Right atrium auricular region (tissue), 2 donors: ENCODE data around the gene NDUFB5. TPM values are rescaled to one million over a fixed set of nuclear protein-coding genes. Genes with fewer than 3 reads are reported as not detected.

Experiments used
- DNase-seq: peaks from one replicate; pipeline ENCODE4 v3.0.0-alpha.2; 2019; ENCODE audit warnings: low spot score
- H3K27ac ChIP-seq, 2 donors: fragments of 200-600 bp; sonication (generic); 1 replicate in 1 of 2; 2 replicates in 1 of 2; pipeline ENCODE4 v1.5.1; 2016 to 2019
- H3K27me3 ChIP-seq, 2 donors: fragments of 200-600 bp; sonication (generic); one replicate each; pipeline versions ENCODE4 v1.5.1 to v1.6.0; 2017 to 2019
- H3K36me3 ChIP-seq: fragments of 200-600 bp; sonication (generic); one replicate; pipeline ENCODE4 v1.5.1; 2016
- H3K4me1 ChIP-seq, 2 donors: fragments of 200-600 bp; sonication (generic); one replicate each; pipeline versions ENCODE4 v1.5.1 to v1.6.0; 2017 to 2019
- H3K4me3 ChIP-seq, 2 donors: fragments of 200-600 bp; sonication (generic); 1 replicate in 1 of 2; 2 replicates in 1 of 2; pipeline ENCODE4 v1.5.1; 2017 to 2019; ENCODE audit warnings: mild to moderate bottlenecking in 1 of 2, moderate library complexity in 1 of 2
- H3K9me3 ChIP-seq, 2 donors: fragments of 200-600 bp; sonication (generic); one replicate each; pipeline ENCODE4 v1.5.1; 2019
- total RNA-seq, 2 donors: library from RNA; depleted of rRNA; stranded (reverse); fragments of >200 nt; gene quantifications; one replicate each; pipeline ENCODE4 v1.1.0, GENCODE V29; 2016
- TF ChIP-seq, protein P1 (sequence below), 2 donors: fragments of 200-600 bp; sonication (generic); IDR thresholded peaks; one replicate each; pipeline ENCODE4 v1.5.1; 2019; ENCODE audit warnings: antibody characterized with exemption in 2 of 2

Gene NDUFB5
- total RNA-seq, 2 donors from 2014 or later, result 142 to 304 TPM

DNA sequence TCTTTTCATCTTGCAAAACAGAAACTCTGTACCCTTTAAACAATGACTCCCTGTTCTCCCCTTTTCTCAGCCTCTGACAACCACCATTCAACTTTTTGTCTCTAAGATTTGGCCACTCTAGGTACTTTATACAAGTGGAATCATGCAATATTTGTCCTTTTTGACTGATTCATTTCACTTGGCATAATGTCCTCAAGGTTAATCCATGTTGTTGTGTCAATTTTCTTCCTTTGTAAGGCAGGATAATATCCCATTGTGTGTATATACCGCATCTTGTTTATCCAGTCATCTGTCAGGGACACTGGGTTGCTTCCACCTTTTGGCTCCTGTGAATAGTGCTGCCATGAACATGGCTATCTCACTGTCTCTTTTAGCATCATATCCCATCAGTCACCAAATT is 58.5 kb downstream of the NDUFB5 start:
- Histone ChIP-seq H3K4me3 (no peak overlapping the region), H3K27ac (peak overlapping the region in 1 of 2 donors; percentile 84), H3K36me3 (no peaks in the 10 kb centered on the region), H3K9me3 (no peaks in the 10 kb centered on the region), H3K27me3 (no peaks in the 10 kb centered on the region), H3K4me1 (peaks cover 0 to 63% of the 10 kb centered on the region in 2 donors)
- TF ChIP-seq, protein P1, sequence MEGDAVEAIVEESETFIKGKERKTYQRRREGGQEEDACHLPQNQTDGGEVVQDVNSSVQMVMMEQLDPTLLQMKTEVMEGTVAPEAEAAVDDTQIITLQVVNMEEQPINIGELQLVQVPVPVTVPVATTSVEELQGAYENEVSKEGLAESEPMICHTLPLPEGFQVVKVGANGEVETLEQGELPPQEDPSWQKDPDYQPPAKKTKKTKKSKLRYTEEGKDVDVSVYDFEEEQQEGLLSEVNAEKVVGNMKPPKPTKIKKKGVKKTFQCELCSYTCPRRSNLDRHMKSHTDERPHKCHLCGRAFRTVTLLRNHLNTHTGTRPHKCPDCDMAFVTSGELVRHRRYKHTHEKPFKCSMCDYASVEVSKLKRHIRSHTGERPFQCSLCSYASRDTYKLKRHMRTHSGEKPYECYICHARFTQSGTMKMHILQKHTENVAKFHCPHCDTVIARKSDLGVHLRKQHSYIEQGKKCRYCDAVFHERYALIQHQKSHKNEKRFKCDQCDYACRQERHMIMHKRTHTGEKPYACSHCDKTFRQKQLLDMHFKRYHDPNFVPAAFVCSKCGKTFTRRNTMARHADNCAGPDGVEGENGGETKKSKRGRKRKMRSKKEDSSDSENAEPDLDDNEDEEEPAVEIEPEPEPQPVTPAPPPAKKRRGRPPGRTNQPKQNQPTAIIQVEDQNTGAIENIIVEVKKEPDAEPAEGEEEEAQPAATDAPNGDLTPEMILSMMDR (IDR thresholded peaks at IDR 0.05), result no peak
- no peak for DNase-seq

DNA sequence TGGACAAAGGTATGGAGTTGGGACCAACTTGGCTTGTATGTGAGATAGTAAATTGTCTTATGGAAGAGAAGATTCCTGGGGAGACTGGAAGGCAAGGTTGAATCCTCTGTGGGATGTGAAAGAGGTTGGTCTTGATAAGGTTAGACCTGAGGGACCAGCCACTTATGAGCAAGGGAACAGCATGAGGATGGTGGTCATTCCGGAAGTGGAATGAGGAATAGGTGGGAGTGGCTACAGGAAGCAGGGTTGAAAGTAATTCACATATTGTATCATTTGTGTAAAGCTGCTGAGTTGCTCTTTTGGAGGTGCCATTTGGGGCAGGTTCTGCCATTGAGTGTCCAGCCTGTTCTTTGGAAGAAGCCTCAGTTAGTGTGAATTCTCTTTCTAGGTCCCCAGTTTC is 61.4 kb downstream of the NDUFB5 start:
- TF ChIP-seq, protein P1 (IDR thresholded peaks at IDR 0.05), result no peak
- H3K4me1 ChIP-seq, result peaks cover 0 to 65% of the 10 kb centered on the region in 2 donors
- H3K27me3 ChIP-seq, result no peaks in the 10 kb centered on the region
- no peak overlapping the region for H3K4me3 ChIP-seq
- H3K9me3 ChIP-seq, result no peaks in the 10 kb centered on the region
- no peak for DNase-seq
- H3K36me3 ChIP-seq, result no peaks in the 10 kb centered on the region
- peak overlapping the region; percentile 45 to 84 for H3K27ac ChIP-seq

DNA sequence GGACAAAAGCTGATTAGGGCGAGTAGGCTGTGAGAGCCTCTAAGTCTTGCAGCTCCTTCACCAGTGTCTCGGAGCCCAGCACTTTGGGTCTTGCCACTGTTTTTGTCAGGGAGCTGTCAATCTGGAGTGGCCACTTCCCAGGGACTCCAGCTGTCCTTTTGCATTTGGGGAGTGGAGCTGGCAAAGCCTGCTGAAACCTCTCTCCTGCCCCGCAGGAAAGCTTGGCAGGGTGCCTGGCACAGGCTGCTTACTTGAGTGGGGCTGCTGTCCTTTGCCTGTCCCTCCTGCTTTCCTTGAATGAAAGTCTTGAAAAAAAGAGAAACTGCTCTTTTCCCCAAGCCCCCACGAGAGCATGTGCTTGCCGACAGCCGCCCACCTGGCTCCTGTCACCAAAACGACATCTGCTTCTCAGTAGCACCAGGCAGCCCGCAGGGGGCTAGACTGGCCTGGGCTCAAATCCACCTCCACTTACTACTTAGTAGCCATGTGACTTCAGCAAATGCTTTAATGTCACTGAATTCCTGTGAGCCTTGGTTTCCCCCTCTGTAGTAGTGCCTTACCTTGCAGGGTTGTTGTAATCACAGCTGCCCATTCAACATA is 61.9 kb downstream of the NDUFB5 start:
- TF ChIP-seq, protein P1 (IDR thresholded peaks at IDR 0.05), result no peak
- H3K36me3 ChIP-seq, result no peaks in the 10 kb centered on the region
- H3K4me3 ChIP-seq, result no peak overlapping the region
- H3K27me3 ChIP-seq, result no peaks in the 10 kb centered on the region
- H3K9me3 ChIP-seq, result no peaks in the 10 kb centered on the region
- DNase-seq, result no peak
- peaks cover 0 to 69% of the 10 kb centered on the region in 2 donors for H3K4me1 ChIP-seq
- H3K27ac ChIP-seq, result peak overlapping the region; percentile 45 to 84

DNA sequence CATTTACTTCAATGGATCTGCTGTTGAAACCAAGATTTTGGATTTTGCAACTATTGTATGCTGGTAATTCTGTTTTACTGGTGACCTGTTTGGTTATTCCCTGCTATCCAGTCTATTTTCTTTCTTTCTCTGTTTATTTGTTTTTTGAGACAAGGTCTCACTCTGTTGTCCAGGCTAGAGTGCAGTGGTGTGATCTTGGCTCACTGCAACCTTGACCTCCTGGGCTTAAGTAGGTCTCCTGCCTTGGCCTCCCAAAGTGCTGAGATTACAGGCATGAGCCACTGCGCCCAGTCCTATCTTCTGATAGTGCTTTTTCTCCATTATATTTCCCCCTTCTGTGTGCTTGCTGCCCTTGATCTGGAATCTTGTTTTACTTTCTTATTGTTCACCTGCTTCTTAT is 63.8 kb downstream of the NDUFB5 start:
- TF ChIP-seq, protein P1 (IDR thresholded peaks at IDR 0.05), result no peak

DNA sequence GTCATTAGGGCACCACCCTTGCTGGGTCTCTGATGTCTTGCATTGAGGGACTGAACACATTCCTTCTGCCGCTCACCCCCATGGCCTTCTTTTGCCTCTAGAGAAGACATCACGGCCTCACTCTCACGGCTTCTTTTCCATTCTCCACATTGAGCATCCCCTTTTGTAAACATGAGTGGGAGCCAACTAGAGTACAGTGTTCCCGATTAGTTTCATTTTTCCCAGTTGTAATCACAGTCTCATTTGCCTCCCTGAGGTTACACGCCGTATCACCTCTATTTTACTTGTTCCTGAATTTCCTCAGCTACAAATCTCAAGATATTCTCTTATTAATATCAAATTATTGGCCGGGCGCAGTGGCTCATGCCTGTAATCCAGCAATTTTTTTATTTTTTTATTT is 65.7 kb downstream of the NDUFB5 start:
- H3K4me3 ChIP-seq, result no peak overlapping the region
- no peaks in the 10 kb centered on the region for H3K9me3 ChIP-seq
- TF ChIP-seq, protein P1 (IDR thresholded peaks at IDR 0.05), result no peak
- no peaks in the 10 kb centered on the region for H3K36me3 ChIP-seq
- peaks cover 0 to 50% of the 10 kb centered on the region in 2 donors for H3K4me1 ChIP-seq
- H3K27ac ChIP-seq, result peak overlapping the region in 1 of 2 donors; percentile 4
- no peaks in the 10 kb centered on the region for H3K27me3 ChIP-seq
- no peak for DNase-seq

More for the DNA sequence above, 63.8 kb downstream of the NDUFB5 start:
- Histone ChIP-seq H3K36me3 (no peaks in the 10 kb centered on the region), H3K27ac (no peak overlapping the region), H3K4me3 (no peak overlapping the region), H3K27me3 (no peaks in the 10 kb centered on the region), H3K9me3 (no peaks in the 10 kb centered on the region), H3K4me1 (peaks cover 0 to 63% of the 10 kb centered on the region in 2 donors)
- DNase-seq, result no peak

DNA sequence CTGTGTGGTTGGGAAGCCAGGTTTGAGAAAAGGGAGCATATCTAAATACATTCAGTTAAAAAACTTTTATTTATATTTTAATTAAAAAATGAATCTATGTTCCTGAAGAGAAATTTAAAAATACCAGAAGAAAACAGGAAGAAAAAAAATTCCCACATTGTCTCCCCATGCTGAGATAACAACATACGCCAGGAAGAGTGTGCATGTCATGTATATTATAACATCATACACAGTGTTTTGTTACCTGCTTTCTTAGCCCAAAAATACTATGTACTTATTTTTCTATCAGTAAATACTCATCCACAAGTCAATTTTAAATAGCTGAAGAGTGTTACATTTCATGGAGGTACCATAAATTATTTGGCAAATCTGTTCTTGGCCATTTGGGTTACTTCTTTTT is 66.7 kb downstream of the NDUFB5 start:
- H3K27ac ChIP-seq, result peak overlapping the region; percentile 30 to 34
- peaks cover 0 to 40% of the 10 kb centered on the region in 2 donors for H3K4me1 ChIP-seq
- TF ChIP-seq, protein P1 (IDR thresholded peaks at IDR 0.05), result no peak
- no peaks in the 10 kb centered on the region for H3K27me3 ChIP-seq
- no peaks in the 10 kb centered on the region for H3K36me3 ChIP-seq
- no peak for DNase-seq
- no peaks in the 10 kb centered on the region for H3K9me3 ChIP-seq
- H3K4me3 ChIP-seq, result no peak overlapping the region
